Measurements from ENCODE around the gene BAZ1A. TPM values are rescaled to one million over a fixed set of nuclear protein-coding genes. Genes with fewer than 3 reads are reported as not detected.

The BAZ1A gene
- total RNA-seq, 1 donor from 2014 or later = 42.8 TPM

- Mint-ChIP-seq H3K4me3 (ENCODE audit: low read depth) (no peak overlapping the region), H3K4me1 (ENCODE audit: low read depth) (no peaks in the 10 kb centered on the region), H3K36me3 (ENCODE audit: insufficient read depth) (peaks cover 17% of the 10 kb centered on the region), H3K27ac (peak overlapping the region; percentile 63), H3K9me3 (ENCODE audit: low read depth) (no peaks in the 10 kb centered on the region), H3K27me3 (no peaks in the 10 kb centered on the region)
- DNase-seq (ENCODE audit: low spot score, unreplicated experiment) = no peak
- no peak for TF ChIP-seq CTCF (IDR thresholded peaks at IDR 0.05; ENCODE audit: unreplicated experiment)
These were observed 22.1 kb downstream of the BAZ1A start for GRCh38 chr14:34853041-34853440.

DNA sequence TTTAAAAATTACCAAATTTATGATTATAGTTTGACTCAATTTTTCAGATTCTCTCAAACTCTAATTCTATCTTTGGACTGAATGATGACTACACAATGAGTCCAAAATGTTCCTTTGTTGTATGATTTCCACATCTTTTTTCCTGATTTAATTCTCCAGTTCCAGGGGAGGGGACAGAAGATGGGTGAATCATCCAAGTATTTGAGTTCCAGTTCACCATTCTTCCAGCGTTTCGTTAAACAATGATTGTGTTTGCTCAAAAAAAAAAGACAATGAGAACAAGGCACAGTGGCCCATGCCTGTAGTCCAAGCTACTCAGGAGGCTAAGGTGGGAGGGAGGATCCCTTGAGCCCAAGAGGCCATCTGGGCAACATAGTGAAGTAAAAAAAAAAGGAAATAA is 23.8 kb downstream of the BAZ1A start:
- Mint-ChIP-seq H3K9me3 (ENCODE audit: low read depth) (no peaks in the 10 kb centered on the region), H3K4me1 (ENCODE audit: low read depth) (no peaks in the 10 kb centered on the region), H3K27me3 (no peaks in the 10 kb centered on the region), H3K4me3 (ENCODE audit: low read depth) (no peak overlapping the region), H3K36me3 (ENCODE audit: insufficient read depth) (peaks cover 13% of the 10 kb centered on the region), H3K27ac (peak overlapping the region; percentile 77)
- DNase-seq (ENCODE audit: low spot score, unreplicated experiment) = no peak
- TF ChIP-seq CTCF (IDR thresholded peaks at IDR 0.05; ENCODE audit: unreplicated experiment) = no peak

DNA sequence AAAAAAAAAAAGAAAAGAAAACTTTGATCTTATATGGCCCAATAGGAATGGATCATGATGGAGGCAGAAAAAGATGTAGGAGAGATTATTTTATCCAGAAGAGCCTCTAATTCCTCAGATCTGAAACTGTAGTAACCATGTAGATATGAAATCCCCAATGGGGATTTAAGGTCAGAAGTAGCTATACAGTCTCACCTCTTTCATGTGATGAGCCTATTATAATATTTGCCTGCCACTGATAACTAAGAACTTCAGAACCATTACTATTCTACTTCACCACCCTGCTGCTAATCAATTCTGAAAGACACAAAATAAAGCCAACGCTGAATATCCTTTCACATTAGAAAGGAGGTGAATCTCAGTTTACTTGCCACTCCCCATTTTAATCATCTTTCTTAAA is 29.3 kb downstream of the BAZ1A start:
- no peak for TF ChIP-seq CTCF (IDR thresholded peaks at IDR 0.05; ENCODE audit: unreplicated experiment)
- H3K4me1 Mint-ChIP-seq (ENCODE audit: low read depth) = no peaks in the 10 kb centered on the region
- no peaks in the 10 kb centered on the region for H3K9me3 Mint-ChIP-seq (ENCODE audit: low read depth)
- no peak overlapping the region for H3K27ac Mint-ChIP-seq
- no peak overlapping the region for H3K4me3 Mint-ChIP-seq (ENCODE audit: low read depth)
- H3K36me3 Mint-ChIP-seq (ENCODE audit: insufficient read depth) = peaks cover 12% of the 10 kb centered on the region
- H3K27me3 Mint-ChIP-seq = no peaks in the 10 kb centered on the region
- no peak for DNase-seq (ENCODE audit: low spot score, unreplicated experiment)

- peaks cover 16% of the 10 kb centered on the region for H3K36me3 Mint-ChIP-seq (ENCODE audit: insufficient read depth)
- H3K9me3 Mint-ChIP-seq (ENCODE audit: low read depth) = no peaks in the 10 kb centered on the region
- peaks cover under 1% of the 10 kb centered on the region for H3K4me1 Mint-ChIP-seq (ENCODE audit: low read depth)
- DNase-seq (ENCODE audit: low spot score, unreplicated experiment) = no peak
- H3K27me3 Mint-ChIP-seq = no peaks in the 10 kb centered on the region
- peak overlapping the region; percentile 60 for H3K27ac Mint-ChIP-seq
- no peak for TF ChIP-seq CTCF (IDR thresholded peaks at IDR 0.05; ENCODE audit: unreplicated experiment)
- no peak overlapping the region for H3K4me3 Mint-ChIP-seq (ENCODE audit: low read depth)
These were observed 32.1 kb downstream of the BAZ1A start for GRCh38 chr14:34843011-34843554.

GRCh38 chr14:34837801-34838322 is 37.3 kb downstream of the BAZ1A start:
- no peak for DNase-seq (ENCODE audit: low spot score, unreplicated experiment)

More at GRCh38 chr14:34837801-34838322, 37.3 kb downstream of the BAZ1A start:
- H3K4me1 Mint-ChIP-seq (ENCODE audit: low read depth) = peaks cover 5% of the 10 kb centered on the region
- H3K27me3 Mint-ChIP-seq = no peaks in the 10 kb centered on the region
- H3K4me3 Mint-ChIP-seq (ENCODE audit: low read depth) = no peak overlapping the region
- no peak for TF ChIP-seq CTCF (IDR thresholded peaks at IDR 0.05; ENCODE audit: unreplicated experiment)
- peak overlapping the region; percentile 59 for H3K27ac Mint-ChIP-seq
- peaks cover 13% of the 10 kb centered on the region for H3K36me3 Mint-ChIP-seq (ENCODE audit: insufficient read depth)
- no peaks in the 10 kb centered on the region for H3K9me3 Mint-ChIP-seq (ENCODE audit: low read depth)
